Measurements from ENCODE around the gene ZFYVE27.

GRCh38 chr10:97805949-97806348, 69.0 kb downstream of the ZFYVE27 start:
- TF ChIP-seq POLR2A (IDR thresholded peaks at IDR 0.05; ENCODE audit: low read length) (no peak), GATA1 (IDR thresholded peaks at IDR 0.05; ENCODE audit: low read depth, low read length) (no peak)
